ENCODE data around the gene FST. TPM values are rescaled to one million over a fixed set of nuclear protein-coding genes. Genes with fewer than 3 reads are reported as not detected.

FST gene
- total and polyA plus RNA-seq, 2 of the 13 experiments (the other 11 are each of a cell fraction or from before 2014, with no cell fraction given), result 38.6 to 136 TPM

DNA sequence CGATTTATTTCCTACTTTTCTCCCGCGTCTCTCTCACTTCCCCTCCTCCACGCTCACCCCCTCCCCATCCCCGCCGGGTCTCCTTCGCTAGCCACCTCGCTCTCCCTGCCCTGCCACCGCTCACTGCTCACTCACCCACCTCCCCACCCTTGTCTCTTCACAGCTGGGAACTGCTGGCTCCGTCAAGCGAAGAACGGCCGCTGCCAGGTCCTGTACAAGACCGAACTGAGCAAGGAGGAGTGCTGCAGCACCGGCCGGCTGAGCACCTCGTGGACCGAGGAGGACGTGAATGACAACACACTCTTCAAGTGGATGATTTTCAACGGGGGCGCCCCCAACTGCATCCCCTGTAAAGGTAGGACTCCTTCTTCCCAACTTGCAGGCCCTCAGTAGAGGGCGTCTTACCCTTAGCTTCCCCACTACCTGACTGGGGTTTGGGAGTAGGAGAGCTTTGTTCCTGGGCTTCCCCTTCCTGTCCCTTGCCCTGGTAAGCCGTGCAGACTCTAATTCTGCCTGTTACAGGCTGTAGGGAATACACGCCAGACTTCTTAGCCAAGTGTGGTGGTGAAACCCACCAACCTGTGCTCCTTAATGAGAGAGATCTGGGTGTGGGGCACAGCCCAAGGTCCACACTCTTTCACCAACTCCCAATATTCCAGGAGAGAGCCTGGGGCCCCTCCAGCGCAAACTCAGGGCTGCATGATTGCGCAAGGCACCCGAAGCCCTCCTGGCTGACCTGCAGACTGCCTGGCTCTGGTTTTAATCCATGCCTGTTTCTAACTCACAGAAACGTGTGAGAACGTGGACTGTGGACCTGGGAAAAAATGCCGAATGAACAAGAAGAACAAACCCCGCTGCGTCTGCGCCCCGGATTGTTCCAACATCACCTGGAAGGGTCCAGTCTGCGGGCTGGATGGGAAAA is 2.5 kb downstream of the FST start (continued):
- no peak for TF ChIP-seq GTF3A (CRISPR knock-in tag; conservative IDR thresholded peaks at IDR 0.05)
- TF ChIP-seq, protein P1, sequence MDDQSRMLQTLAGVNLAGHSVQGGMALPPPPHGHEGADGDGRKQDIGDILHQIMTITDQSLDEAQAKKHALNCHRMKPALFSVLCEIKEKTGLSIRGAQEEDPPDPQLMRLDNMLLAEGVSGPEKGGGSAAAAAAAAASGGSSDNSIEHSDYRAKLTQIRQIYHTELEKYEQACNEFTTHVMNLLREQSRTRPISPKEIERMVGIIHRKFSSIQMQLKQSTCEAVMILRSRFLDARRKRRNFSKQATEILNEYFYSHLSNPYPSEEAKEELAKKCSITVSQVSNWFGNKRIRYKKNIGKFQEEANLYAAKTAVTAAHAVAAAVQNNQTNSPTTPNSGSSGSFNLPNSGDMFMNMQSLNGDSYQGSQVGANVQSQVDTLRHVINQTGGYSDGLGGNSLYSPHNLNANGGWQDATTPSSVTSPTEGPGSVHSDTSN (CRISPR knock-in tag; IDR thresholded peaks at IDR 0.05; ENCODE audit: borderline replicate concordance), result no peak
- TF ChIP-seq ZNF256 (CRISPR knock-in tag; conservative IDR thresholded peaks at IDR 0.05), result no peak
- TF ChIP-seq, protein P2, sequence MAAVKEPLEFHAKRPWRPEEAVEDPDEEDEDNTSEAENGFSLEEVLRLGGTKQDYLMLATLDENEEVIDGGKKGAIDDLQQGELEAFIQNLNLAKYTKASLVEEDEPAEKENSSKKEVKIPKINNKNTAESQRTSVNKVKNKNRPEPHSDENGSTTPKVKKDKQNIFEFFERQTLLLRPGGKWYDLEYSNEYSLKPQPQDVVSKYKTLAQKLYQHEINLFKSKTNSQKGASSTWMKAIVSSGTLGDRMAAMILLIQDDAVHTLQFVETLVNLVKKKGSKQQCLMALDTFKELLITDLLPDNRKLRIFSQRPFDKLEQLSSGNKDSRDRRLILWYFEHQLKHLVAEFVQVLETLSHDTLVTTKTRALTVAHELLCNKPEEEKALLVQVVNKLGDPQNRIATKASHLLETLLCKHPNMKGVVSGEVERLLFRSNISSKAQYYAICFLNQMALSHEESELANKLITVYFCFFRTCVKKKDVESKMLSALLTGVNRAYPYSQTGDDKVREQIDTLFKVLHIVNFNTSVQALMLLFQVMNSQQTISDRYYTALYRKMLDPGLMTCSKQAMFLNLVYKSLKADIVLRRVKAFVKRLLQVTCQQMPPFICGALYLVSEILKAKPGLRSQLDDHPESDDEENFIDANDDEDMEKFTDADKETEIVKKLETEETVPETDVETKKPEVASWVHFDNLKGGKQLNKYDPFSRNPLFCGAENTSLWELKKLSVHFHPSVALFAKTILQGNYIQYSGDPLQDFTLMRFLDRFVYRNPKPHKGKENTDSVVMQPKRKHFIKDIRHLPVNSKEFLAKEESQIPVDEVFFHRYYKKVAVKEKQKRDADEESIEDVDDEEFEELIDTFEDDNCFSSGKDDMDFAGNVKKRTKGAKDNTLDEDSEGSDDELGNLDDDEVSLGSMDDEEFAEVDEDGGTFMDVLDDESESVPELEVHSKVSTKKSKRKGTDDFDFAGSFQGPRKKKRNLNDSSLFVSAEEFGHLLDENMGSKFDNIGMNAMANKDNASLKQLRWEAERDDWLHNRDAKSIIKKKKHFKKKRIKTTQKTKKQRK (IDR thresholded peaks at IDR 0.05; ENCODE audit: low read length), result no peak
- no peak for TF ChIP-seq ZNF207 (IDR thresholded peaks at IDR 0.05; ENCODE audit: borderline replicate concordance)
- TF ChIP-seq NONO (IDR thresholded peaks at IDR 0.05), result no peak
- TF ChIP-seq NONO (CRISPR knock-in tag; conservative IDR thresholded peaks at IDR 0.05), result peak; percentile 86
- TF ChIP-seq, protein P3, sequence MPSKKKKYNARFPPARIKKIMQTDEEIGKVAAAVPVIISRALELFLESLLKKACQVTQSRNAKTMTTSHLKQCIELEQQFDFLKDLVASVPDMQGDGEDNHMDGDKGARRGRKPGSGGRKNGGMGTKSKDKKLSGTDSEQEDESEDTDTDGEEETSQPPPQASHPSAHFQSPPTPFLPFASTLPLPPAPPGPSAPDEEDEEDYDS (CRISPR knock-in tag; IDR thresholded peaks at IDR 0.05), result 0 out of 2 replicates have a peak, but pooled peaks have one; percentile 59
- TF ChIP-seq NFATC3 (CRISPR knock-in tag; IDR thresholded peaks at IDR 0.05), result no peak
- no peak for TF ChIP-seq CENPX (CRISPR knock-in tag; IDR thresholded peaks at IDR 0.05)
- TF ChIP-seq, protein P4, sequence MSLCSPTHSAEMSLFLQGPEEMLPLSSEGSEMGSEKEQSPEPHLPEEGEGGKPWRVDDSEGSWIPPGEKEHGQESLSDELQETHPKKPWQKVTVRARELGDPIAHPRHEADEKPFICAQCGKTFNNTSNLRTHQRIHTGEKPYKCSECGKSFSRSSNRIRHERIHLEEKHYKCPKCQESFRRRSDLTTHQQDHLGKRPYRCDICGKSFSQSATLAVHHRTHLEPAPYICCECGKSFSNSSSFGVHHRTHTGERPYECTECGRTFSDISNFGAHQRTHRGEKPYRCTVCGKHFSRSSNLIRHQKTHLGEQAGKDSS (CRISPR knock-in tag; IDR thresholded peaks at IDR 0.05; ENCODE audit: borderline replicate concordance, low read depth), result no peak; the same call in 1 of the 2 replicates
- peak; percentile 55; the same call in 1 of the 2 replicates for TF ChIP-seq ZSCAN31 (CRISPR knock-in tag; IDR thresholded peaks at IDR 0.05; ENCODE audit: low read depth)
- no peak; the same call in none of the 2 replicates for TF ChIP-seq PHF20 (CRISPR knock-in tag; IDR thresholded peaks at IDR 0.05)
- 0 out of 2 replicates have a peak, but pooled peaks have one; percentile 38 for TF ChIP-seq ESRRA (CRISPR knock-in tag; IDR thresholded peaks at IDR 0.05; ENCODE audit: low read depth)
- TF ChIP-seq FOSL2 (CRISPR knock-in tag; IDR thresholded peaks at IDR 0.05), result peak; percentile 58
- TF ChIP-seq, protein P5, sequence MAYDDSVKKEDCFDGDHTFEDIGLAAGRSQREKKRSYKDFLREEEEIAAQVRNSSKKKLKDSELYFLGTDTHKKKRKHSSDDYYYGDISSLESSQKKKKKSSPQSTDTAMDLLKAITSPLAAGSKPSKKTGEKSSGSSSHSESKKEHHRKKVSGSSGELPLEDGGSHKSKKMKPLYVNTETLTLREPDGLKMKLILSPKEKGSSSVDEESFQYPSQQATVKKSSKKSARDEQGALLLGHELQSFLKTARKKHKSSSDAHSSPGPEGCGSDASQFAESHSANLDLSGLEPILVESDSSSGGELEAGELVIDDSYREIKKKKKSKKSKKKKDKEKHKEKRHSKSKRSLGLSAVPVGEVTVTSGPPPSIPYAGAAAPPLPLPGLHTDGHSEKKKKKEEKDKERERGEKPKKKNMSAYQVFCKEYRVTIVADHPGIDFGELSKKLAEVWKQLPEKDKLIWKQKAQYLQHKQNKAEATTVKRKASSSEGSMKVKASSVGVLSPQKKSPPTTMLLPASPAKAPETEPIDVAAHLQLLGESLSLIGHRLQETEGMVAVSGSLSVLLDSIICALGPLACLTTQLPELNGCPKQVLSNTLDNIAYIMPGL (CRISPR knock-in tag; IDR thresholded peaks at IDR 0.05; ENCODE audit: borderline replicate concordance in 1 of 2, low read depth in 1 of 2), result peak; percentile 47 to 76; a peak in 2 of 4 replicates
- TF ChIP-seq ZNF317 (CRISPR knock-in tag; IDR thresholded peaks at IDR 0.05), result no peak

Measured in HepG2 (cell line).